ENCODE results near the gene KMT2B. TPM values are rescaled to one million over a fixed set of nuclear protein-coding genes. Genes with fewer than 3 reads are reported as not detected.

The KMT2B gene
- total and polyA plus RNA-seq, 2 donors from 2014 or later: 14.8 to 40.8 TPM

DNA sequence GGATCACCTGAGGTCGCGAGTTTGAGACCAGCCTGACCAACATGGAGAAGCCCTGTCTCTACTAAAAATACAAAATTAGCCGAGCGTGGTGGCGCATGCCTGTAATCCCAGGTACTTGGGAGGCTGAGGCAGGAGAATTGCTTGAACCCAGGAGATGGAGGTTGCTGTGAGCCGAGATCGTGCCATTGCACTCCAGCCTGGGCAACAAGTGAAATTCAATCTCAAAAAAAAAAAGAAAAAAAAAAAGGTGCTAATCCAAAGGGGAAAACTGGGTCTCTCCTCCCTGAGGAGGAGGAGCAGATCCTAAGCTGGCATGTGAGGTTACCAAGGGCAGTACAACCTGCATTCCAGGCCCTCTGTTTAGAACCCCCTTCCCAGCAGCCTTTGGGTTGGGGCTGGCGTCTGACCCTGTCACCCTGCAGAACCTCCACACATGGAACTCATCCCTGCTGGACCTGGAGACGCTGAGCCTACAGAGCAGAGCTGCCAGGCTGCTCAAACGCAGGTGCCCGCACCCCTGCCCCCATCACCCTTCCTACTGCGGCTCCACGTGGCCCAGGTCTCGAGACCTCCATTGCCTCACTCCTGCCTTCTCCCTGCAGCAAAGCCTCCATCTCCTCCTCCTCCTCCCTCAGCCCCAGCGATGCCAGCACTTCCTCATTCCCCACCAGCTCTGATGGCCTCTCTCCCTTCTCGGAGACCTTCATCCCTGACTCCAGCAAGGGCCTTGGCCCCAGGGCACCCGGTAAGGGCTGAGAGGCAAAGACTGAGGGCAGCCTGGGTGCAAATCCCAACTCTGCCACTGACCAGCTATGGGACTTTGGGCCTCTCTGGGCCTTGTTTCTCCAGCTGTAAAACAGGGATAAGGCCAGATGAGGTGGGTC is 46.9 kb downstream of the KMT2B start:
- Histone ChIP-seq H3K4me3 (ENCODE audit: low read length in 3 of 3) (no peak overlapping the region), H3K9ac (ENCODE audit: low read length in 3 of 3) (no peak overlapping the region), H3K9me3 (ENCODE audit: control insufficient read depth in 2 of 3, insufficient read depth in 1 of 3, low read length in 3 of 3) (no peaks in the 10 kb centered on the region), H3K27me3 (ENCODE audit: control insufficient read depth, insufficient read depth, low read length) (no peaks in the 10 kb centered on the region), H3K36me3 (ENCODE audit: control insufficient read depth in 2 of 3, insufficient read depth in 3 of 3, low read length in 3 of 3) (peaks cover 0 to 10% (median 4%) of the 10 kb centered on the region in 3 donors), H3K27ac (ENCODE audit: low read depth in 2 of 2, low read length in 2 of 2) (no peak overlapping the region), H3K4me1 (ENCODE audit: control insufficient read depth in 2 of 3, insufficient read depth in 2 of 3, low read depth in 1 of 3, low read length in 3 of 3) (peaks cover 0 to 3% (median 0%) of the 10 kb centered on the region in 3 donors)
- FAIRE-seq (no peak), DNase-seq (peak in 1 of 5 donors; percentile 31)
- intact Hi-C loops (cut with DNase I): no loop called here
- TF ChIP-seq, protein P1, sequence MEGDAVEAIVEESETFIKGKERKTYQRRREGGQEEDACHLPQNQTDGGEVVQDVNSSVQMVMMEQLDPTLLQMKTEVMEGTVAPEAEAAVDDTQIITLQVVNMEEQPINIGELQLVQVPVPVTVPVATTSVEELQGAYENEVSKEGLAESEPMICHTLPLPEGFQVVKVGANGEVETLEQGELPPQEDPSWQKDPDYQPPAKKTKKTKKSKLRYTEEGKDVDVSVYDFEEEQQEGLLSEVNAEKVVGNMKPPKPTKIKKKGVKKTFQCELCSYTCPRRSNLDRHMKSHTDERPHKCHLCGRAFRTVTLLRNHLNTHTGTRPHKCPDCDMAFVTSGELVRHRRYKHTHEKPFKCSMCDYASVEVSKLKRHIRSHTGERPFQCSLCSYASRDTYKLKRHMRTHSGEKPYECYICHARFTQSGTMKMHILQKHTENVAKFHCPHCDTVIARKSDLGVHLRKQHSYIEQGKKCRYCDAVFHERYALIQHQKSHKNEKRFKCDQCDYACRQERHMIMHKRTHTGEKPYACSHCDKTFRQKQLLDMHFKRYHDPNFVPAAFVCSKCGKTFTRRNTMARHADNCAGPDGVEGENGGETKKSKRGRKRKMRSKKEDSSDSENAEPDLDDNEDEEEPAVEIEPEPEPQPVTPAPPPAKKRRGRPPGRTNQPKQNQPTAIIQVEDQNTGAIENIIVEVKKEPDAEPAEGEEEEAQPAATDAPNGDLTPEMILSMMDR (IDR thresholded peaks at IDR 0.05; ENCODE audit: borderline replicate concordance, extremely low read depth, insufficient read depth): no peak

DNA sequence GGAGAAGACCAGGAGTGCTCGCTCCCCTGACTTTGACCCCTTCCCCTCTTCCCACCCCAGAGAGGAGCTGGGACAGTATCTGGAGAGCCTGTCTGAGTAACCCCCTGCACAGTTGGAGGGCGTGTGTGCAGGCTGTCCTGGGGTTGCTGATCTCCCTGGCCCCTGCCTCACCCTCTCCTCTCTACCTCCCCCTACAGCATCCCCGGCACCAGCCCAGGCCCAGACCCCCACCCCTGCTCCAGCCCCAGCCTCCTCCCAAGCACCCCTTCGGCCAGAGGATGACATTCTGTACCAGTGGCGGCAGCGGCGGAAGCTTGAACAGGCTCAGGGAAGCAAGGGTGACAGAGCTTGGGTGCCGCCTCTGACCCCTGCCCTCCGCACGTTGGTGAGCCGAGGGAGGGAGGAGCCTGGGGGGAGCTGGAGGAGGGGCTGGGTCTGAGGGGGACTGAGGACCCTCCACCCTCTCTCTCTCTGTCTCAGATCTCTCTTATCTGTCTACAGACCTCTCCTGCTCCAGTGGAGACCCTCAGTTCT is 48.8 kb downstream of the KMT2B start:
- TF ChIP-seq, protein P1 (IDR thresholded peaks at IDR 0.05; ENCODE audit: borderline replicate concordance, extremely low read depth, insufficient read depth): no peak
- Histone ChIP-seq H3K27me3 (ENCODE audit: control insufficient read depth, insufficient read depth, low read length) (no peaks in the 10 kb centered on the region), H3K4me1 (ENCODE audit: control insufficient read depth in 2 of 3, insufficient read depth in 2 of 3, low read depth in 1 of 3, low read length in 3 of 3) (peaks cover 0 to 3% (median 0%) of the 10 kb centered on the region in 3 donors), H3K9ac (ENCODE audit: low read length in 3 of 3) (no peak overlapping the region), H3K4me3 (ENCODE audit: low read length in 3 of 3) (no peak overlapping the region), H3K27ac (ENCODE audit: low read depth in 2 of 2, low read length in 2 of 2) (no peak overlapping the region), H3K9me3 (ENCODE audit: control insufficient read depth in 2 of 3, insufficient read depth in 1 of 3, low read length in 3 of 3) (no peaks in the 10 kb centered on the region), H3K36me3 (ENCODE audit: control insufficient read depth in 2 of 3, insufficient read depth in 3 of 3, low read length in 3 of 3) (peaks cover 0 to 10% (median 4%) of the 10 kb centered on the region in 3 donors)
- DNase-seq: peak in 1 of 5 donors; percentile 55
- FAIRE-seq: no peak
- intact Hi-C loops (cut with DNase I): no loop called here

DNA sequence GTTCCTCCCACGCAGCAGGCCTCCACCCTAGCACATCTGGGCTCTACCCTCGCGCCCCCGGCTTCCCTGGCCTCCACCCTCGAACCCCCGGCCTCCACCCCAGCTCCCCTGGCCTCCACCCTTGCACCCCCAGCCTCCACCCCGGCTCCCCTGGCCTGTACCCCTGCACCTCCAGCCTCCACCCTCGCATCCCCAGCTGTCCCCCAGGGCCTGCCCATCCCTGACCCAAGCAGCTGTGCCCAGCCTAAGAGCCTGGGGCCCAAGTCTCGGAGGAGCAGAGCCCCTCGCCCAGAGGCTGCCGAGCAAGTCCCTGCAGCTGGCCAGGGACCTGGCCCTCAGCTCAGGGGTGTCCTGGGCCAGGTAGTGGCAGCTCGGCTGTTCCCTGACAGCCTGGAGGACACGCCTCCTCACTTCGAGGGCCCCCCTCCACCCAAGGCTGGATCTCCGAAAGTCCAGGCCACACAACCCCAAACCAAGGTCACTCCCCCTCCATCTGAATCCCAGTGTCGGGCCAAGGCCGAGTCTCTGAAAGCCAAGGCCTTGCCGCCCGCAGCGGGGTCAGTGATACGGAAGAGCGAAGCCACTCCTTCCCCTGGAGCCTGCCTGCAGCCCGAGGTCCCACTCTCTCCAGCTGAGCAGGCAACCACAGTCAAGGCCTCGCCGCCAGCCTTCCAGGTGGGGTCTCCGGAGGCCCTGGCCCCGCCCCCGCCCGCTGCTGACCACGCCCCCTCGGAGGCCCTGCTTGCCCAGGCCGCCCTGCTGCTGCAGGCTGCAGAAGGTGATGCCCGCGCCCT is 49.7 kb downstream of the KMT2B start:
- H3K27ac ChIP-seq (ENCODE audit: low read depth in 2 of 2, low read length in 2 of 2): no peak overlapping the region
- DNase-seq: peak; percentile 88 to 95 (median 92)

More for the DNA sequence above, 49.7 kb downstream of the KMT2B start:
- Histone ChIP-seq H3K4me3 (ENCODE audit: low read length in 3 of 3) (no peak overlapping the region), H3K9me3 (ENCODE audit: control insufficient read depth in 2 of 3, insufficient read depth in 1 of 3, low read length in 3 of 3) (no peaks in the 10 kb centered on the region), H3K36me3 (ENCODE audit: control insufficient read depth in 2 of 3, insufficient read depth in 3 of 3, low read length in 3 of 3) (peaks cover 0 to 4% (median 0%) of the 10 kb centered on the region in 3 donors), H3K9ac (ENCODE audit: low read length in 3 of 3) (no peak overlapping the region), H3K4me1 (ENCODE audit: control insufficient read depth in 2 of 3, insufficient read depth in 2 of 3, low read depth in 1 of 3, low read length in 3 of 3) (peaks cover 0 to 3% (median 0%) of the 10 kb centered on the region in 3 donors), H3K27me3 (ENCODE audit: control insufficient read depth, insufficient read depth, low read length) (no peaks in the 10 kb centered on the region)
- FAIRE-seq: no peak
- TF ChIP-seq, protein P1 (IDR thresholded peaks at IDR 0.05; ENCODE audit: borderline replicate concordance, extremely low read depth, insufficient read depth): no peak
- intact Hi-C loops (cut with DNase I): no loop called here
